AG09309 (cell line): ENCODE results near the gene RBM42.

Experiments
- DNase-seq: peaks from one replicate; pipeline ENCODE4 v3.0.0-alpha.2; 2010; ENCODE audit warnings: low read depth
- H3K4me3 ChIP-seq: 2 replicates; pipeline ENCODE4 v1.5.1; 2011; ENCODE audit warnings: mild to moderate bottlenecking, low read depth, low read length, moderate library complexity; ENCODE audit not compliant: control insufficient read depth
- CTCF ChIP-seq: IDR thresholded peaks from 2 replicates; pipeline ENCODE4 v1.5.1; 2011; ENCODE audit warnings: mild to moderate bottlenecking, low read depth, low read length, inconsistent platforms; ENCODE audit not compliant: insufficient read depth, control insufficient read depth; ENCODE audit errors: missing control alignments

Gene RBM42

GRCh38 chr19:35642312-35642711 is 13.5 kb downstream of the RBM42 start:
- no peak for DNase-seq
- H3K4me3 ChIP-seq: no peak overlapping the region
- no peak for TF ChIP-seq CTCF

- TF ChIP-seq CTCF: no peak
- H3K4me3 ChIP-seq: peak overlapping the region; percentile 55
- DNase-seq: no peak
Measured at GRCh38 chr19:35642798-35643254, 14.0 kb downstream of the RBM42 start.

GRCh38 chr19:35643255-35644205 is 14.7 kb downstream of the RBM42 start:
- no peak for TF ChIP-seq CTCF
- H3K4me3 ChIP-seq: peak overlapping the region; percentile 55
- no peak for DNase-seq

GRCh38 chr19:35644206-35644986 is 15.6 kb downstream of the RBM42 start:
- DNase-seq: peak; percentile 33
- no peak for TF ChIP-seq CTCF
- peak overlapping the region; percentile 55 for H3K4me3 ChIP-seq

GRCh38 chr19:35644987-35645679 is 16.3 kb downstream of the RBM42 start:
- H3K4me3 ChIP-seq: peak overlapping the region; percentile 55
- TF ChIP-seq CTCF: no peak
- no peak for DNase-seq
